Tibial nerve (tissue), 4 donors: ENCODE results near the gene PCSK2. TPM values are rescaled to one million over a fixed set of nuclear protein-coding genes. Genes with fewer than 3 reads are reported as not detected.

Experiments
- DNase-seq, 2 donors: peaks; one replicate each; pipeline ENCODE4 v3.0.0-alpha.2; 2019; ENCODE audit warnings: low spot score in 2 of 2
- H3K27ac ChIP-seq, 4 donors: fragments of 200-600 bp; sonication (generic) in 3 of 4; one replicate each; pipeline ENCODE4 v1.5.1; 2017 to 2019; ENCODE audit warnings: mild to moderate bottlenecking in 1 of 4
- H3K27me3 ChIP-seq, 2 donors: fragments of 200-600 bp; sonication (generic) in 1 of 2; one replicate each; pipeline versions ENCODE4 v1.5.1 to v1.6.0; 2017 to 2019
- H3K36me3 ChIP-seq, 3 donors: fragments of 200-600 bp; sonication (generic); one replicate each; pipeline ENCODE4 v1.5.1; 2018 to 2019
- H3K4me1 ChIP-seq, 4 donors: fragments of 200-600 bp; sonication (generic) in 3 of 4; one replicate each; pipeline ENCODE4 v1.5.1; 2017 to 2019
- H3K4me3 ChIP-seq, 4 donors: fragments of 200-600 bp; sonication (generic) in 3 of 4; one replicate each; pipeline ENCODE4 v1.5.1; 2017 to 2019; ENCODE audit warnings: mild to moderate bottlenecking in 1 of 4, moderate library complexity in 1 of 4
- H3K9me3 ChIP-seq, 4 donors: fragments of 200-600 bp; sonication (generic) in 3 of 4; one replicate each; pipeline ENCODE4 v1.5.1; 2017 to 2019
- EP300 ChIP-seq, 2 donors: sonication (generic); formaldehyde crosslinking; IDR thresholded peaks; one replicate each; pipeline ENCODE4 v1.6.1; 2017; ENCODE audit warnings: antibody characterized with exemption in 2 of 2, mild to moderate bottlenecking in 1 of 2
- POLR2A ChIP-seq, 2 donors: fragments of 450-650 bp; IDR thresholded peaks; one replicate each; pipeline ENCODE4 v1.6.1; 2017; ENCODE audit warnings: antibody characterized with exemption in 2 of 2, mild to moderate bottlenecking in 2 of 2, moderate library complexity in 2 of 2
- WGBS, 2 donors: methylation state at CpG; one replicate each; pipeline ENCODE4 v1.1.5; 2018; 5-methylcytosine and 5-hydroxymethylcytosine counted together
- total RNA-seq, 4 donors: library from RNA; depleted of rRNA; stranded (reverse); fragments of >200 nt; gene quantifications; one replicate each; pipeline ENCODE4 v1.1.0, GENCODE V29; 2016
- TF ChIP-seq, protein P1 (sequence below), 5 experiments: fragments of 200-600 bp in 3 of 5; fragments of 450-650 bp in 2 of 5; sonication (generic) in 3 of 5; IDR thresholded peaks; one replicate each; pipeline ENCODE4 v1.5.1; 2016 to 2019; ENCODE audit warnings: antibody characterized with exemption in 5 of 5, mild to moderate bottlenecking in 3 of 5, moderate library complexity in 2 of 5

Gene PCSK2
- total RNA-seq, 4 donors from 2014 or later = 1.0 to 4.8 (median 3.0) TPM

DNA sequence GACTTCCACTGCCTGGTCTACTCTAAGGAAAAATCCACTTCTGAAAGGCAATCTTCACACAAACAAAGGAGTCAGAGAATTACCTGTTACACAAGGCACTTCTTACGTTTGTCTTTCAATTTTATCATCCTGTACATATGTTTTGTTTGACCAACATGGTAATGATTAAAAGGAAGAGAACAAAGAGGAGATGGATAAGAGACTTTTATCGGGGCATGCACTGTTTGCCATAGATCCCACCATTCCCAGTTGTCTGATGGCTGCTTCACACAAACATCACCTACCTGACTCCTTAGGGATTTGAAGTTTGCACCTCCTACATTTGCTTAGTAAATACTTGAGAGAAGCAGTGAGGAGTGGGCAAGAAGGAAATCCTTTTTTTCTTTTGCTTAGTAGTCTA, 217.3 kb downstream of the PCSK2 start:
- WGBS, 2 donors = 65 to 66% methylated on average over 2 of the region's 2 CpGs
- H3K4me3 ChIP-seq = no peak overlapping the region
- no peaks in the 10 kb centered on the region for H3K4me1 ChIP-seq
- TF ChIP-seq, protein P1, sequence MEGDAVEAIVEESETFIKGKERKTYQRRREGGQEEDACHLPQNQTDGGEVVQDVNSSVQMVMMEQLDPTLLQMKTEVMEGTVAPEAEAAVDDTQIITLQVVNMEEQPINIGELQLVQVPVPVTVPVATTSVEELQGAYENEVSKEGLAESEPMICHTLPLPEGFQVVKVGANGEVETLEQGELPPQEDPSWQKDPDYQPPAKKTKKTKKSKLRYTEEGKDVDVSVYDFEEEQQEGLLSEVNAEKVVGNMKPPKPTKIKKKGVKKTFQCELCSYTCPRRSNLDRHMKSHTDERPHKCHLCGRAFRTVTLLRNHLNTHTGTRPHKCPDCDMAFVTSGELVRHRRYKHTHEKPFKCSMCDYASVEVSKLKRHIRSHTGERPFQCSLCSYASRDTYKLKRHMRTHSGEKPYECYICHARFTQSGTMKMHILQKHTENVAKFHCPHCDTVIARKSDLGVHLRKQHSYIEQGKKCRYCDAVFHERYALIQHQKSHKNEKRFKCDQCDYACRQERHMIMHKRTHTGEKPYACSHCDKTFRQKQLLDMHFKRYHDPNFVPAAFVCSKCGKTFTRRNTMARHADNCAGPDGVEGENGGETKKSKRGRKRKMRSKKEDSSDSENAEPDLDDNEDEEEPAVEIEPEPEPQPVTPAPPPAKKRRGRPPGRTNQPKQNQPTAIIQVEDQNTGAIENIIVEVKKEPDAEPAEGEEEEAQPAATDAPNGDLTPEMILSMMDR (IDR thresholded peaks at IDR 0.05) = no peak
- no peak for TF ChIP-seq POLR2A (IDR thresholded peaks at IDR 0.05)
- TF ChIP-seq EP300 (IDR thresholded peaks at IDR 0.05) = no peak
- peaks cover 0 to 8% (median 0%) of the 10 kb centered on the region in 4 donors for H3K9me3 ChIP-seq
- H3K27ac ChIP-seq = no peak overlapping the region
- no peaks in the 10 kb centered on the region for H3K27me3 ChIP-seq
- DNase-seq = no peak
- no peaks in the 10 kb centered on the region for H3K36me3 ChIP-seq

DNA sequence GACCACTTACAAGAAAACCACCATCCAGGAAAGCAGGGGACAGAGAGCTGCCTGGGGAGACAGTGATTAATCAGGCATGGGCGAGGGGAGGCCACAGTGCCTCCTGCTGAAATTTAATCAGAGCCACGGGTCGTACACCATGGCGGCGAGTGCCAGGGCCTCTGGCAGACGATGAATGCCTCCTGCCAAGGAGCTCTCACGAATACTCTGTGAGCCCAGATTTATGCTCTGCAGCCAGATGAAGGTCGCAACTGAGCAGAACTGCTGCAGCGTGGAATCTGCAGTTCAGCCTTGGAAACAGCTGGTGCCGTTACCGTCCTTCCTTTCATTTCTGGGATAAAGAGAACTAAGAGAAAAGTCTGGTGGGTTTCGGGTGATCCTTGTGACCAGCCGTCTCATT, 218.7 kb downstream of the PCSK2 start:
- 74 to 84% methylated on average over 13 of the region's 13 CpGs for WGBS, 2 donors
- Histone ChIP-seq H3K9me3 (peaks cover 0 to 8% (median 0%) of the 10 kb centered on the region in 4 donors), H3K4me1 (no peaks in the 10 kb centered on the region), H3K36me3 (no peaks in the 10 kb centered on the region), H3K27me3 (no peaks in the 10 kb centered on the region), H3K4me3 (no peak overlapping the region), H3K27ac (no peak overlapping the region)
- no peak for DNase-seq
- no peak for TF ChIP-seq EP300 (IDR thresholded peaks at IDR 0.05)
- no peak for TF ChIP-seq POLR2A (IDR thresholded peaks at IDR 0.05)
- TF ChIP-seq, protein P1 (IDR thresholded peaks at IDR 0.05) = no peak

DNA sequence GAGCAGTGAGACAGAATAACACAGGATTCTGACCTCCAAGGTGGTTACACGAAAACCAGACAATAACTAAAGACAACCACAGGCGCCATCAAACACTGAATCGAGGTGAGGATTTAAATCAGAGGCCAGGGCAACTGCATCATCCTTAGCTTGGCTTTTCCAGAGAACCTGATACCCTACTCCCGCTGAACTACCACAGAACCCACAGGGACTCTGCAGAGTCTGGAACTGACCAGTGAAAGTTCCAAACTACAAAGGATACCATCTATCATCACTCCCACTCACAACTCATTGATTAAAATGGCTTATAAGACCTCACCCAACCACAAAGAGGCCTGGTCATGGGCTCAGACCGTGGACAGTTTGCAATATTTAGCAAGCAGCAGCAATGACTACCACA, 219.3 kb downstream of the PCSK2 start:
- Histone ChIP-seq H3K27me3 (no peaks in the 10 kb centered on the region), H3K4me3 (no peak overlapping the region), H3K4me1 (no peaks in the 10 kb centered on the region), H3K36me3 (no peaks in the 10 kb centered on the region), H3K9me3 (peaks cover 0 to 8% (median 0%) of the 10 kb centered on the region in 4 donors), H3K27ac (no peak overlapping the region)
- TF ChIP-seq, protein P1 (IDR thresholded peaks at IDR 0.05) = no peak
- TF ChIP-seq POLR2A (IDR thresholded peaks at IDR 0.05) = no peak
- no peak for TF ChIP-seq EP300 (IDR thresholded peaks at IDR 0.05)
- WGBS, 2 donors = 81 to 93% methylated on average over 5 of the region's 5 CpGs
- no peak for DNase-seq

DNA sequence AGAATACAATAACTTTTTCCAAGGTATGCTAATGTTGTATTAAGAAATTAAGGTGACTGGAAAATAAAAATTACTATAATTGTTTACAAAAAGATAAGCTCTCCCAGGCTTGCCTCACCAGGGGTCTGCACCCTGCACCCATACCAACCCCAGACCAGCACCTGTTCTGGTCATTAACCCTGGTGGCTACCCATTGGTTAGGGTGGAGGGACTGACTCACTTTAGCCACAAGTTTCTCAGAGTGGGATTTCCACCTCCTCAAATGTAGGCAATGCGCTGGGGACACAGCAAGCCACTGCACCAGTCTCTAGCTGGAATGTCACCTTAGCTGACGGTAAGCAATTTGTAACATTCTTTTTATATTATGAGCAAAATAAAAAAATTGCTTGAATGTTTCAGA, 221.2 kb downstream of the PCSK2 start:
- Histone ChIP-seq H3K4me1 (no peaks in the 10 kb centered on the region), H3K27ac (no peak overlapping the region), H3K4me3 (no peak overlapping the region), H3K36me3 (no peaks in the 10 kb centered on the region), H3K9me3 (no peaks in the 10 kb centered on the region), H3K27me3 (no peaks in the 10 kb centered on the region)
- no peak for DNase-seq
- WGBS, 2 donors = 93 to 95% methylated on average over 2 of the region's 2 CpGs
- TF ChIP-seq POLR2A (IDR thresholded peaks at IDR 0.05) = no peak
- TF ChIP-seq, protein P1 (IDR thresholded peaks at IDR 0.05) = no peak
- no peak for TF ChIP-seq EP300 (IDR thresholded peaks at IDR 0.05)

DNA sequence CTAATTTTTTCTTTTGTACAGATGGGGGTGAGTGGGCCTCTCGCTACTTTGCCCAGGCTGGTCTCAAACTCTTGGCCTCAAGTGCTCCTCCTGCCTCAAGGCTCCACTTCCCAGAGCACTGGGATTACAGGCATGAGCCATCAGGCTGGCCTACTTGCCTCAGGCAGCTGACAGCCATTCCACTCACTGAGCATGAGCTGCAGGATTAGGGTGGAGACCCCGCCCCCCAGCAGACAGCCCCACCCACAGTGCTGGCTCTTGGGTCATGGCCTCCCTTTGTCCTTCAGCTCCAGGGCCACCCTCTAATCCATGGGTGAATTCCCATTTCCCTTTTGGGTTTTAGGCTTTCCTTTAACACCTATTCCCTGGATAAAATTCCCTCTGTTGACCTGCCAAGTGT, 222.2 kb downstream of the PCSK2 start:
- H3K27ac ChIP-seq = no peak overlapping the region
- no peak for DNase-seq
- peaks cover 0 to 3% (median 0%) of the 10 kb centered on the region in 4 donors for H3K9me3 ChIP-seq
- TF ChIP-seq, protein P1 (IDR thresholded peaks at IDR 0.05) = no peak
- TF ChIP-seq POLR2A (IDR thresholded peaks at IDR 0.05) (no peak), EP300 (IDR thresholded peaks at IDR 0.05) (no peak)
- no peaks in the 10 kb centered on the region for H3K36me3 ChIP-seq
- no peak overlapping the region for H3K4me3 ChIP-seq
- H3K4me1 ChIP-seq = no peaks in the 10 kb centered on the region
- H3K27me3 ChIP-seq = no peaks in the 10 kb centered on the region
- 86 to 98% methylated on average over 2 of the region's 2 CpGs for WGBS, 2 donors
